Large intestine (tissue), 3 donors: ENCODE measurements around the gene ARHGAP24. TPM values are rescaled to one million over a fixed set of nuclear protein-coding genes. Genes with fewer than 3 reads are reported as not detected.

Source experiments
- DNase-seq, 2 donors: peaks; one replicate each; pipeline versions ENCODE4 v3.0.0 to v3.0.0-alpha.2; 2013
- H3K27ac ChIP-seq: one replicate; pipeline ENCODE4 v1.5.1; 2013; ENCODE audit warnings: low read length
- H3K27me3 ChIP-seq: 2 replicates; pipeline ENCODE4 v1.6.1; 2013; ENCODE audit warnings: low read length; ENCODE audit not compliant: control insufficient read depth, insufficient read depth
- H3K36me3 ChIP-seq: 2 replicates; pipeline ENCODE4 v1.6.1; 2013; ENCODE audit warnings: low read length; ENCODE audit not compliant: control insufficient read depth, insufficient read depth
- H3K4me1 ChIP-seq: one replicate; pipeline ENCODE4 v1.6.1; 2013; ENCODE audit warnings: low read length; ENCODE audit not compliant: control insufficient read depth, insufficient read depth
- H3K4me3 ChIP-seq: one replicate; pipeline ENCODE4 v1.5.1; 2013; ENCODE audit warnings: low read length
- H3K9me3 ChIP-seq: one replicate; pipeline ENCODE4 v1.6.1; 2013; ENCODE audit warnings: mild to moderate bottlenecking, low read depth, low read length, moderate library complexity; ENCODE audit not compliant: control insufficient read depth
- WGBS: methylation state at CpG from one replicate; pipeline ENCODE4 v1.1.5; 2013; ENCODE audit warnings: low lambda C conversion rate; ENCODE audit not compliant: insufficient coverage; 5-methylcytosine and 5-hydroxymethylcytosine counted together
- polyA plus RNA-seq: library from polyadenylated mRNA; unstranded; fragments of 120-200 nt; gene quantifications from one replicate; pipeline ENCODE4 v1.2.1, GENCODE V29; 2013

Gene ARHGAP24
- polyA plus RNA-seq, 1 donor = 6.7 TPM

GRCh38 chr4:85607624-85608023 lies 132.7 kb downstream of the ARHGAP24 start:
- no peak overlapping the region for H3K27ac ChIP-seq
- no CpG with 5 or more reads among the region's 5 CpGs for WGBS
- no peak for DNase-seq

GRCh38 chr4:85610450-85610849 lies 135.5 kb downstream of the ARHGAP24 start:
- no peaks in the 10 kb centered on the region for H3K4me1 ChIP-seq
- no peaks in the 10 kb centered on the region for H3K36me3 ChIP-seq
- no peaks in the 10 kb centered on the region for H3K27me3 ChIP-seq
- H3K27ac ChIP-seq = no peak overlapping the region
- DNase-seq = no peak
- no peak overlapping the region for H3K4me3 ChIP-seq
- WGBS = no CpG with 5 or more reads among the region's 2 CpGs
- H3K9me3 ChIP-seq = no peaks in the 10 kb centered on the region

More at GRCh38 chr4:85607624-85608023, 132.7 kb downstream of the ARHGAP24 start:
- no peaks in the 10 kb centered on the region for H3K36me3 ChIP-seq
- no peaks in the 10 kb centered on the region for H3K27me3 ChIP-seq
- no peaks in the 10 kb centered on the region for H3K4me1 ChIP-seq
- H3K4me3 ChIP-seq = no peak overlapping the region
- no peaks in the 10 kb centered on the region for H3K9me3 ChIP-seq

- no peak for DNase-seq
- no peaks in the 10 kb centered on the region for H3K4me1 ChIP-seq
- no peak overlapping the region for H3K27ac ChIP-seq
- no peaks in the 10 kb centered on the region for H3K27me3 ChIP-seq
- no peaks in the 10 kb centered on the region for H3K36me3 ChIP-seq
- no peak overlapping the region for H3K4me3 ChIP-seq
- no peaks in the 10 kb centered on the region for H3K9me3 ChIP-seq
Observed at GRCh38 chr4:85611661-85612060, 136.7 kb downstream of the ARHGAP24 start.

GRCh38 chr4:85613901-85614300 lies 139.0 kb downstream of the ARHGAP24 start:
- no peak overlapping the region for H3K27ac ChIP-seq
- no peaks in the 10 kb centered on the region for H3K4me1 ChIP-seq
- no peaks in the 10 kb centered on the region for H3K9me3 ChIP-seq
- H3K36me3 ChIP-seq = no peaks in the 10 kb centered on the region
- no peak for DNase-seq
- WGBS = no CpG with 5 or more reads among the region's 1 CpG
- H3K4me3 ChIP-seq = no peak overlapping the region
- no peaks in the 10 kb centered on the region for H3K27me3 ChIP-seq

- Histone ChIP-seq H3K27ac (no peak overlapping the region), H3K4me3 (no peak overlapping the region), H3K4me1 (no peaks in the 10 kb centered on the region), H3K9me3 (no peaks in the 10 kb centered on the region), H3K36me3 (no peaks in the 10 kb centered on the region), H3K27me3 (no peaks in the 10 kb centered on the region)
- no CpG with 5 or more reads among the region's 2 CpGs for WGBS
- DNase-seq = no peak
Observed at GRCh38 chr4:85615952-85616351, 141.0 kb downstream of the ARHGAP24 start.

- no peak for DNase-seq
Observed at GRCh38 chr4:85617202-85617601, 142.3 kb downstream of the ARHGAP24 start.

GRCh38 chr4:85632981-85633380 lies 158.0 kb downstream of the ARHGAP24 start:
- no peak overlapping the region for H3K4me3 ChIP-seq
- DNase-seq = no peak
- H3K27ac ChIP-seq = no peak overlapping the region
- no peaks in the 10 kb centered on the region for H3K36me3 ChIP-seq
- H3K27me3 ChIP-seq = no peaks in the 10 kb centered on the region
- no peaks in the 10 kb centered on the region for H3K4me1 ChIP-seq
- peaks cover 4% of the 10 kb centered on the region for H3K9me3 ChIP-seq

More at GRCh38 chr4:85617202-85617601, 142.3 kb downstream of the ARHGAP24 start:
- no peak overlapping the region for H3K27ac ChIP-seq
- H3K36me3 ChIP-seq = no peaks in the 10 kb centered on the region
- no peak overlapping the region for H3K4me3 ChIP-seq
- H3K27me3 ChIP-seq = no peaks in the 10 kb centered on the region
- no peaks in the 10 kb centered on the region for H3K4me1 ChIP-seq
- WGBS = 100% methylated on average over 2 of the region's 3 CpGs
- no peaks in the 10 kb centered on the region for H3K9me3 ChIP-seq

- WGBS = no CpG with 5 or more reads among the region's 2 CpGs
- no peaks in the 10 kb centered on the region for H3K9me3 ChIP-seq
- no peak for DNase-seq
- H3K27me3 ChIP-seq = no peaks in the 10 kb centered on the region
- H3K4me1 ChIP-seq = no peaks in the 10 kb centered on the region
- no peaks in the 10 kb centered on the region for H3K36me3 ChIP-seq
- no peak overlapping the region for H3K27ac ChIP-seq
- no peak overlapping the region for H3K4me3 ChIP-seq
Observed at GRCh38 chr4:85637778-85638177, 162.8 kb downstream of the ARHGAP24 start.

GRCh38 chr4:85639946-85640345 lies 165.0 kb downstream of the ARHGAP24 start:
- Histone ChIP-seq H3K27ac (no peak overlapping the region), H3K4me1 (no peaks in the 10 kb centered on the region), H3K9me3 (no peaks in the 10 kb centered on the region), H3K36me3 (no peaks in the 10 kb centered on the region), H3K27me3 (no peaks in the 10 kb centered on the region), H3K4me3 (no peak overlapping the region)
- no peak for DNase-seq
- 100% methylated on average over 2 of the region's 4 CpGs for WGBS

GRCh38 chr4:85642356-85643100 lies 167.6 kb downstream of the ARHGAP24 start:
- H3K9me3 ChIP-seq = no peaks in the 10 kb centered on the region
- 93% methylated on average over 3 of the region's 7 CpGs for WGBS
- H3K27me3 ChIP-seq = no peaks in the 10 kb centered on the region
- H3K4me1 ChIP-seq = no peaks in the 10 kb centered on the region
- no peaks in the 10 kb centered on the region for H3K36me3 ChIP-seq
- H3K4me3 ChIP-seq = no peak overlapping the region
- H3K27ac ChIP-seq = no peak overlapping the region
- DNase-seq = no peak

- H3K27me3 ChIP-seq = no peaks in the 10 kb centered on the region
- WGBS = no CpG with 5 or more reads among the region's 2 CpGs
- H3K36me3 ChIP-seq = no peaks in the 10 kb centered on the region
- H3K4me3 ChIP-seq = no peak overlapping the region
- H3K4me1 ChIP-seq = no peaks in the 10 kb centered on the region
- H3K27ac ChIP-seq = no peak overlapping the region
- H3K9me3 ChIP-seq = no peaks in the 10 kb centered on the region
- no peak for DNase-seq
Observed at GRCh38 chr4:85644061-85644460, 169.1 kb downstream of the ARHGAP24 start.
